ENCODE data around the gene TLR3.

Gene TLR3

GRCh38 chr4:186051096-186051495 is 17.9 kb upstream of the TLR3 start:
- no peak for DNase-seq (ENCODE audit: low read depth)
- no peak for TF ChIP-seq CTCF (IDR thresholded peaks at IDR 0.05; ENCODE audit: insufficient read depth, low read depth, low read length, missing control alignments)
- H3K4me3 ChIP-seq (ENCODE audit: low read length) = no peak overlapping the region

- no peak overlapping the region for H3K4me3 ChIP-seq (ENCODE audit: low read length)
- DNase-seq (ENCODE audit: low read depth) = no peak
These were observed 10.5 kb upstream of the TLR3 start for GRCh38 chr4:186058253-186058979.

GRCh38 chr4:186058980-186059316 is 10.0 kb upstream of the TLR3 start:
- DNase-seq (ENCODE audit: low read depth) = no peak
- TF ChIP-seq CTCF (IDR thresholded peaks at IDR 0.05; ENCODE audit: insufficient read depth, low read depth, low read length, missing control alignments) = no peak
- no peak overlapping the region for H3K4me3 ChIP-seq (ENCODE audit: low read length)

More at GRCh38 chr4:186058253-186058979, 10.5 kb upstream of the TLR3 start:
- no peak for TF ChIP-seq CTCF (IDR thresholded peaks at IDR 0.05; ENCODE audit: insufficient read depth, low read depth, low read length, missing control alignments)

- DNase-seq (ENCODE audit: low read depth) = no peak
- no peak for TF ChIP-seq CTCF (IDR thresholded peaks at IDR 0.05; ENCODE audit: insufficient read depth, low read depth, low read length, missing control alignments)
- no peak overlapping the region for H3K4me3 ChIP-seq (ENCODE audit: low read length)
These were observed 7.0 kb upstream of the TLR3 start for GRCh38 chr4:186061921-186062320.

- DNase-seq (ENCODE audit: low read depth) = peak; percentile 56
- peak; percentile 44 for TF ChIP-seq CTCF (IDR thresholded peaks at IDR 0.05; ENCODE audit: insufficient read depth, low read depth, low read length, missing control alignments)
- no peak overlapping the region for H3K4me3 ChIP-seq (ENCODE audit: low read length)
These were observed 1.1 kb upstream of the TLR3 start for GRCh38 chr4:186067757-186068385.

GRCh38 chr4:186069729-186070128 is 773 bp downstream of the TLR3 start:
- H3K4me3 ChIP-seq (ENCODE audit: low read length) = peak overlapping the region; percentile 50
- DNase-seq (ENCODE audit: low read depth) = no peak
- no peak for TF ChIP-seq CTCF (IDR thresholded peaks at IDR 0.05; ENCODE audit: insufficient read depth, low read depth, low read length, missing control alignments)

GRCh38 chr4:186072516-186072915 is 3.6 kb downstream of the TLR3 start:
- no peak overlapping the region for H3K4me3 ChIP-seq (ENCODE audit: low read length)
- no peak for TF ChIP-seq CTCF (IDR thresholded peaks at IDR 0.05; ENCODE audit: insufficient read depth, low read depth, low read length, missing control alignments)
- no peak for DNase-seq (ENCODE audit: low read depth)
